NK-92 (cell line): Measurements from ENCODE around the gene NCOA1.
"Not testable (repeated sequence)": the region's sequence is repeated elsewhere in the genome, so short reads cannot be mapped to it uniquely, and the experiment has no call there.

Source experiments
- DNase-seq: peaks from one replicate; lab custom pipeline; 2025; ENCODE audit not compliant: unreplicated experiment; lab: John Stamatoyannopoulos, UW

NCOA1 gene

GRCh38 chr2:24771764-24772586 is 280.9 kb downstream of the NCOA1 start:
- no peak for DNase-seq

DNA sequence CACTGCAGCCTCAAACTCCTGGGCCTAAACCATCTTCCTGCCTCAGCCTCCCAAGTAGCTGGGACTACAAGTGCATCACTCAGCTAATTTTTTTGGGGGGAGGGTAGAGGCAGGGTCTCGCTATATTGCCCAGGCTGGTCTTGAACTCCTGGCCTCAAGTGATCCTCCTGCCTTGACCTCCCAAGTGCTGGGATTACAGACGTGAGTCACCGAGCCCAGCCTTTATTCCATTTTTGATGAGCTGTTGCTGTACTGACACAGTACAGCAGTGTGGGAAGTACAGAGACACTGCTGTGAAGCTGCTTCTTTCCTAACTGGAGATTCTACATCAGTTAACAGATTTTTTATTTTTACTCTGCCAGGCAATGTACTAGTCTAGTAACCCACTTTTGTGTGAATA is 283.3 kb downstream of the NCOA1 start:
- no peak for DNase-seq

DNA sequence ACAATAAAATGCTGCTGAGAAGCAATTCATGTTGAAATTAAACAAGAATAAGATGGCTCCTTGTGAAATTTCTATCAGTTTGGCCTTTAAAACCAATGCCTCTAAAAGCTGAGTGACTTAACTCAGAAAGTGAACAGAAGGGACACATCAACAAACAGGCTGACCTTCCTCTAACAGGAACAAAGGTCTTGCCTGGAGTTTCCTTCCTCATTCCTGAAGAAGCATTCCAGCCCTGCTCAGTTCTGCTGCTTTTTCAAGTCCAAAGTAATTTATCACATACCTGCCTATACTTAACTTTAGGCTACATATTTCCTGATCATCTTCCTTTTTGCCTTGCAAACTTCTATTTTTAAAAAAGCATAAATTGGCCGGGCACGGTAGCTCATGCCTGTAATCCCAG is 288.1 kb downstream of the NCOA1 start:
- DNase-seq: no peak

DNA sequence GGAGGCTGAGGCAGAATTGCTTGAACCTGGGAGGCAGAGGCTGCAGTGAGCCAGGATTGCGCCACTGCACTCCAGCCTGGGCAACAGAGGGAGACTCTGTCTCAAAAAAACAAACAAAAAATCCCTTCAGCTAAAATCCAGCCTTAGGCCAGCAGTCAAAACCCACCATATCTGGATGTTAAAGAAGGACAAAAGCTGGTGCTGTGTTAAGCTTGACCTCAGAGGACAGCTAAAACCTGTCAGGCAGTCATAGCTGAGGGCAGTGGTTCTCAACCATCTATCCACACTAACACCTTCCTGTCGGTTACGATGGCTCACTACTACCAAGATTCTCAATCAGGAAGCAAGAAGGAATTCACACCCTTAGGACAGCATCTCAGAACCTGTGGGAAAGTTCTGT is 292.6 kb downstream of the NCOA1 start:
- DNase-seq: no peak

DNA sequence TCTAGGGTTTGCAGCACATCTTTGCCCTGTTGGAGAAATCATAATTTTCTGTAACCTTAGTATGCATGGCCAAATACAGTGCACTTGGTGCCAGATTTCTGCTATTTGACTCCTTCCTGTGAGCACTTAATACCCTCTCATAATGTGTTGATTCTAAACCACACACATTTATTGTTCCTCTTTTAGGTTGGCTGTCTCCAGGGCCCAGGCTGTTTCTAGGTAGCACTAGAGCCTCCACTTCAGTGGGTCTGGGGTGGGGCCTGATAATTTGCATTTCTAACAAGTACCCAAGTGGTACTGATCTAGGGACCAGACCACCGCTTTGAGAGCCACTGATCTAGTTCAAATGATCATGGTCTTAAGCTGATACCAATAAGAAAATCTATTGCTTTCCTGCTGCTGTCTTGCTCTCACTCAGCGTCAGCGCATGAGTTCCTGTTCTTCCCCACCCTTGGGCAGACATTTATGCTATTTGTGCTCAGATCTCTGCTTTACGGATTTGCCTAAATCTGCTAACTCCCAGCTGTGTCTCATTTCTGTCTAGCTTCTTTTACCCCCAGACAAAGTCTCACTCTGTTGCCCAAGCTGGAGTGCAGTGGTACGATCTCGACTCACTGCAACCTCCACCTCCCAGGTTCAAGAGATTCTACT is 294.7 kb downstream of the NCOA1 start:
- no peak for DNase-seq

DNA sequence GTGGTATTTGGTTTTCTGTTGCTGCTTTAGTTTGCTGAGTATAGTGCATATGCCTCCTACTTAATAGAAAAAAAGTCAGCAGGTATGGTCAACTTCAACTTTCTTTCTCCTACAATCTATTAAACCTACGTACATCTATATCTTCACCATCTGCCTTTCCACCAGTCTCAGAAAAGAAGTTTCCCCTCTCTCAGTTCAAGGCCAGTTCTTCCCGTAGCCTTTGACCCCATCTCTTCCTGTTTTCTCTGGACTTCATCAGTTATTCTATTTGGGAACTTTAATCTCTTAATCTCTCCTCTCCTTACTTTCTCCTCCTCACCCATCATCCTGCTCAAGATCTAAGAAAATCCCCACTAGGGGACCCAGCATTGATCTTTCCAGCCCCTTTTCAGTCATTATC is 296.5 kb downstream of the NCOA1 start:
- no peak for DNase-seq

GRCh38 chr2:24788816-24789215 is 297.8 kb downstream of the NCOA1 start:
- DNase-seq: no peak

GRCh38 chr2:24791452-24791851 is 300.4 kb downstream of the NCOA1 start:
- no peak for DNase-seq

GRCh38 chr2:24792542-24792873 is 301.5 kb downstream of the NCOA1 start:
- no peak for DNase-seq

GRCh38 chr2:24792874-24793760 is 302.1 kb downstream of the NCOA1 start, which contains the start of the genes CENPO and PTRHD1:
Gene CENPO, plus strand, starts transcription at chr2:24793425. Its CDS starts 495 bp downstream, at chr2:24793920.
Gene PTRHD1, minus strand, starts transcription at chr2:24793391. Its CDS starts 14 bp downstream, at chr2:24793377.
- DNase-seq: peak; percentile 64

- DNase-seq: no peak
Observed at GRCh38 chr2:24793761-24794435, 302.8 kb downstream of the NCOA1 start.

DNA sequence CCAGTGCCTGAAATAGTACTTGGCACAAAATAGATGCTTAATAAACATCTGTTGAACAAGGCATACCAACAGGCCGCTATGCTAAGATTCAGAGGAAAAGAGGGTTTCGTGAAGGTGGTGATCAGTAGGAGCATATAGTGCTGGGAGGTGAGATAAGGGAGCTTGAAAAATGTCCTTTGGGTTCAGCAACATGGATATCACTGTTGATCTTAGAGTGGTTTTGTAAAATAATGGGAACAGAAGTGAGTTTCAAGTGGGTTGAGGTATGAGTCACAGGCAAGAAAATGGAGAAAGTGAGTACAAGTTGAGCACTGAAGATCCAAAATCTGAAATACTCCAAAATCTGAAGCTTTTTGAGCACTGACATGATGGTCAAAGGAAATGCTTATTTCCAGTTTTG is 306.6 kb downstream of the NCOA1 start:
- no peak for DNase-seq

DNA sequence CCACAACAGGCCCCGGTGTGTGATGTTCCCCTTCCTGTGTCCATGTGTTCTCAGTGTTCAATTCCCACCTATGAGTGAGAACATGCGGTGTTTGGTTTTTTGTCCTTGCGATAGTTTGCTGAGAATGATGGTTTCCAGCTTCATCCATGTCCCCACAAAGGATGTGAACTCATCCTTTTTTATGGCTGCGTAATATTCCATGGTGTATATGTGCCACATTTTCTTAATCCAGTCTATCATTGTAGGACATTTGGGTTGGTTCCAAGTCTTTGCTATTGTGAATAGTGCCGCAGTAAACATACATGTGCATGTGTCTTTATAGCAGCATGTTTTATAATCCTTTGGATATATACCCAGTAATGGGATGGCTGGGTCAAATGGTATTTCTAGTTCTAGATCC is 309.4 kb downstream of the NCOA1 start:
- DNase-seq: not testable (repeated sequence)

DNA sequence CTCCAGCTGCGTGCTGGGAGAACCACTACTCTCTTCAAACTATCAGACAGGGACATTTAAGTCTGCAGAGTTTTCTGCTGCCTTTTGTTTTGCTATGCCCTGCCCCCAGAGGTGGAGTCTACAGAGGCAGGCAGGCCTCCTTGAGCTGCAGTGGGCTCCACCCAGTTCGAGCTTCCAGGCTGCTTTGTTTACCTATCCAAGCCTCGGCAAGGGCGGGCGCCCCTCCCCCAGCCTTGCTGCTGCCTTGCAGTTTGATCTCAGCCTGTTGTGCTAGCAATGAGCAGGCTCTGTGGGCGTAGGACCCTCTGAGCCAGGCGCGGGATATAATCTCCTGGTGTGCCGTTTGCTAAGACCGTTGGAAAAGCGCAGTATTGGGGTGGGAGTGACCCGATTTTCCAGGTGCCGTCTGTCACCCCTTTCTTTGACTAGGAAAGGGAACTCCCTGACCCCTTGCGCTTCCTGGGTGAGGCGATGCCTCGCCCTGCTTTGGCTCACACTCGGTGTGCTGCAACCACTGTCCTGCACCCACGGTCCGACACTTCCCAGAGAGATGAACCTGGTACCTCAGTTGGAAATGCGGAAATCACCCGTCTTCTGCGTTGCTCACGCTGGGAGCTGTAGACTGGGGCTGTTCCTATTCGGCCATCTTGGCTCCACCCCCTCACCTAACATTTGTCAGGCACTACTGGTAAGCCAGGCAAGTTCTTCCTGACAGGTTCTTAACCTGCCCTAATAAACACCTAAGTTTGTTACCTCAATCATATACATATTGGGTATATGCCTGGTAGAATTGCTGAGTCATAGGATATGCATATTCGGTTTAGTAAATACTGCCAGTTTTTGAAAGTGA is 315.0 kb downstream of the NCOA1 start:
- DNase-seq: not testable (repeated sequence)

DNA sequence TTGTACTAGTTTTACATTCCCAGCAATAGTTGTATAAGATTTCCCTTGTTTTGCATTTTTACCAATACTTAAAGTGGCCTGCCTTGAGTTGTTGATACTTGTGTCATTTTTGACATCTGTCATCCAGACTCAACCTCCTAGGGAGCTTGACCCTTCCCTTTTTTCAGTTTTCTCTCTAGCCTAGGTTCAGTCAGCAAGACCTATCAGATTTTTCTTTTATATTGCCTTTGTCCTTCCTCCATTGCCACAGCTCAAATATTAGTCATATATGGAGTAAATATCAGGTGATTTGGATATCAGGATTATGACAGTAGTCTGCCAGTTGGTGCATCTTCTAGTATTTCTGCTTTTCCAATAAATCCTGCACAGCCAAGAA is 315.6 kb downstream of the NCOA1 start:
- no peak for DNase-seq

DNA sequence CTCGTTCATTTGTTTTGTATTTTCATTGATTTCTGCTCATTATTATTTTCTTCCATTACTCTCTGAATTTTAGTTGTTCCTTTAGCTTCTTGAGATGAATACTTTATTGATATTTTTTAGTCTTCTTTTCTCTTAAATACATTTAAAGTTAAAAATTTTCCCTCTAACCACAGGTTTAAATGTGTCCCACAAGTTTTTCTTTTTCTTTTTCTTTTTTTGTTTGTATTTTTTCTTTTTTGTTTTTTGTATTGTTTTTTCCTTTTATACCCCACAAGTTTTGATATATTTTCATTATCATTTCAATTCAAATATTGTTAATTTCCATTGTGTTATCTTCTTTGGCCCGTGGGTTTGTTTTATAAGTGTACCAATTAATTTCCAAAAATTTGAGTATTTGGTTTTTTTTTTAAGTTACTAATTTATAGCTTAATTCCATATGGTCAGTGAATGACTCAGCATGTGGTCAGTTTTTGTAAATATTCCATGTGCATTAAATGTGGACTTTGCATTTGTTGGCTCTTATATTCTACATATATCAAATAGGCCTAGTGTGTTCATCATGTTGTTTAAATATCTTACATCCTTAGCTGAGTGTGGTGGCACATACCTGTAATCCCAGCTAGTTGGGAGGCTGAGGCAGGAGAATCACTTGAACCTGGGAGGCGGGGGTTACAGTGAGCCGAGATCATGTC is 318.4 kb downstream of the NCOA1 start:
- DNase-seq: no peak

DNA sequence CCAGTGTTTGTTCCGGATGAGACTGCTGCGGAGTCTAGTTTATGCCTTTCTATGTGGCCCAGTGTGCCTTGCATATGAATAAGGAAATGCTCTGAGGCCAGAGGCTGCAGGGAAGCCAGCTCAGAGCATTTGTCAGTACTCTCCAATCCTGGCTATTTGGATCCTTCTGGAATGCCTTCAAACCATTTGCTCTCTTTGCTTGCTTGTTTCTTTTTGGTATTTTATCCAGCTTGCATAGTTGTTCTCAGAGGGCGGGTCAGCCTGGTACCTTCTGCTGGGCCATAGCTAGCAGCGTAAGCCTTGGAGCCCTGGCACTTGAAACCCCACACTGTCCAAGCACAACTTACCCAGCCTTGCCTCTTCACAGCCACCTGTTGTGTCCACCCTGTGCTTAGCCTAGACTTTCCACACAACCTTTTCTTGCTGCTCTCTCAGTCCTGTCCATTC is 322.7 kb downstream of the NCOA1 start:
- no peak for DNase-seq

GRCh38 chr2:24814516-24814915 is 323.5 kb downstream of the NCOA1 start:
- DNase-seq: no peak

GRCh38 chr2:24815171-24815570 is 324.1 kb downstream of the NCOA1 start:
- DNase-seq: no peak
